A673 (cell line): ENCODE data around the gene EXOC4.

Source experiments
- CTCF ChIP-seq: fragments of 300-800, 200-600 bp; sonication (generic); conservative IDR thresholded peaks from 2 replicates; pipeline ENCODE4 v1.5.1; 2017; ENCODE audit warnings: low read depth, mild to moderate bottlenecking, antibody characterized with exemption, low read length, moderate library complexity, mixed read lengths
- EZH2 ChIP-seq: fragments of 200-600 bp; sonication (generic); IDR thresholded peaks from 2 replicates; pipeline ENCODE4 v1.6.1; 2017; ENCODE audit warnings: borderline replicate concordance, low read depth, mild to moderate bottlenecking, mixed read lengths, antibody characterized with exemption, low read length; ENCODE audit not compliant: poor library complexity, severe bottlenecking

DNA sequence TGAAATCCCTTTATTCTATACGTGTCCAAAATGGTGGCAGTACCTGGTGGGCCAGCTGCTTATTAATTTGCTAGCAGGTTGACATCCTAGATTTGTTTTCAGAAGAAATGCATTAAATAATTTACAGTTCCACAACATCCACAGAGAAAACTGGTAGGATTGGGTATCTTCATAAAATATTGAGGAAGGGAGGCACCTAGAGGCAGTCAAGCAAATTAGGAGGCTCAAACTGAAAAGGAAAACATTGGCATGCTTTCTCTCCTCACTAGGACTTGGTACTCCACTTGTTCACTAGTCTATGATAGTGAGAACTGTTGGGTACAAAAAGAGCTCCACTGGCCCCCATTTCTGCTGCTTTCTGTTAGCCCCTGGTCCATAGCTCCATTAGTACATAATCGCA lies 855.9 kb downstream of the EXOC4 start:
- TF ChIP-seq CTCF (peak; percentile 28; the same call in 1 of the 2 replicates), EZH2 (no peak)
